Lower leg skin (tissue), 3 donors: Measurements from ENCODE around the gene CD84.

Experiments used
- CTCF ChIP-seq, 3 donors: fragments of 450-650 bp; IDR thresholded peaks; one replicate each; pipeline ENCODE4 v1.5.1; 2016; ENCODE audit warnings: antibody characterized with exemption in 3 of 3, mild to moderate bottlenecking in 3 of 3, moderate library complexity in 2 of 3
- POLR2A ChIP-seq, 2 donors: fragments of 450-650 bp; IDR thresholded peaks; one replicate each; pipeline ENCODE4 v1.6.1; 2016 to 2017; ENCODE audit warnings: antibody characterized with exemption in 2 of 2, mild to moderate bottlenecking in 1 of 2, moderate library complexity in 1 of 2

GRCh38 chr1:160628799-160629263 lies 49.5 kb upstream of the CD84 start:
- TF ChIP-seq CTCF (IDR thresholded peaks at IDR 0.05) = no peak
- TF ChIP-seq POLR2A (IDR thresholded peaks at IDR 0.05) = no peak
